ENCODE data around the gene GEMIN5. TPM values are rescaled to one million over a fixed set of nuclear protein-coding genes. Genes with fewer than 3 reads are reported as not detected.
"Not testable (repeated sequence)": the region's sequence is repeated elsewhere in the genome, so short reads cannot be mapped to it uniquely, and the experiment has no call there.

GEMIN5 gene
- total RNA-seq (10 to 100 TPM; 10.2 to 13.1 TPM), polyA plus RNA-seq (ENCODE audit: insufficient read length in 6 of 6) (10 to 100 TPM; 22.0 to 24.7 (median 23.2) TPM)
- long read RNA-seq, donor 1, partial matches to known transcripts, result 6 of 6 reads
- long read RNA-seq, donor 1, other reads (novel, unspliced or antisense), result 0 of 6 reads
- long read RNA-seq, donor 2, result 0 reads
- long read RNA-seq, donor 3, result 0 reads
- long read RNA-seq, donor 4, partial matches to known transcripts, result 0 of 1 reads
- long read RNA-seq, donor 4, other reads (novel, unspliced or antisense), result 1 of 1 reads
- long read RNA-seq, donor 5, full-length matches to known transcripts, result 2 of 2 reads
- long read RNA-seq, donor 5, partial matches to known transcripts, result 0 of 2 reads
- long read RNA-seq, donor 5, other reads (novel, unspliced or antisense), result 0 of 2 reads
- long read RNA-seq, donor 6, full-length matches to known transcripts, result 1 of 1 reads
- long read RNA-seq, donor 6, partial matches to known transcripts, result 0 of 1 reads
- long read RNA-seq, donor 6, other reads (novel, unspliced or antisense), result 0 of 1 reads
- long read RNA-seq, donor 7, result 0 reads
- long read RNA-seq, donor 8, result 0 reads
- long read RNA-seq, donor 9, result 0 reads
- long read RNA-seq, donor 10, partial matches to known transcripts, result 1 of 1 reads
- long read RNA-seq, donor 10, other reads (novel, unspliced or antisense), result 0 of 1 reads
- long read RNA-seq, donor 11, partial matches to known transcripts, result 41 of 76 reads
- long read RNA-seq, donor 11, other reads (novel, unspliced or antisense), result 35 of 76 reads
- long read RNA-seq, donor 12, result 0 reads

- Histone ChIP-seq H3K36me3 (peaks cover 0 to 17% of the 10 kb centered on the region in 2 donors), H3K27me3 (no peaks in the 10 kb centered on the region), H3K4me1 (peaks cover 21 to 42% of the 10 kb centered on the region in 2 donors), H3K4me3 (peak within 1 kb of the TSS; percentile 63 to 88), H3K9me3 (no peaks in the 10 kb centered on the region), H3K27ac (peak within 1 kb of the TSS in 1 of 2 donors; percentile 62)
- DNase-seq, result peak; percentile 78 to 97 (median 90)
- intact Hi-C loops (cut with DNase I), result no loop called here
- no peak for TF ChIP-seq CTCF (IDR thresholded peaks at IDR 0.05)
- peak; percentile 98 for ATAC-seq
Measured at GRCh38 chr5:154937718-154938466, at the start of gene GEMIN5. GEMIN5 (minus strand) TSS chr5:154938211; CDS start chr5:154938133, 78 bp downstream.

- intact Hi-C loops (cut with DNase I), result no loop called here
- Histone ChIP-seq H3K4me3 (no peak overlapping the region), H3K27me3 (no peaks in the 10 kb centered on the region), H3K4me1 (no peaks in the 10 kb centered on the region), H3K9me3 (no peaks in the 10 kb centered on the region), H3K36me3 (no peaks in the 10 kb centered on the region), H3K27ac (no peak overlapping the region)
- no peak for TF ChIP-seq CTCF (IDR thresholded peaks at IDR 0.05)
- ATAC-seq (no peak), DNase-seq (no peak)
Measured at GRCh38 chr5:154986151-154986550, 48.1 kb upstream of the GEMIN5 start.

GRCh38 chr5:154984946-154985516 is 47.0 kb upstream of the GEMIN5 start:
- ATAC-seq (no peak), DNase-seq (no peak)
- no peaks in the 10 kb centered on the region for H3K36me3 ChIP-seq
- H3K4me3 ChIP-seq, result no peak overlapping the region
- intact Hi-C loops (cut with DNase I), result no loop called here
- H3K9me3 ChIP-seq, result no peaks in the 10 kb centered on the region
- no peak for TF ChIP-seq CTCF (IDR thresholded peaks at IDR 0.05)
- H3K27ac ChIP-seq, result no peak overlapping the region
- H3K27me3 ChIP-seq, result no peaks in the 10 kb centered on the region
- no peaks in the 10 kb centered on the region for H3K4me1 ChIP-seq

GRCh38 chr5:154978294-154978693 is 40.3 kb upstream of the GEMIN5 start:
- H3K4me1 ChIP-seq; H3K27me3 ChIP-seq; H3K36me3 ChIP-seq; DNase-seq; ATAC-seq; H3K27ac ChIP-seq; intact Hi-C loops (cut with DNase I); H3K4me3 ChIP-seq; H3K9me3 ChIP-seq: not testable (repeated sequence)

- no peak overlapping the region for H3K4me3 ChIP-seq
- DNase-seq, result no peak
- no peaks in the 10 kb centered on the region for H3K4me1 ChIP-seq
- H3K27ac ChIP-seq, result no peak overlapping the region
- intact Hi-C loops (cut with DNase I), result no loop called here
- no peaks in the 10 kb centered on the region for H3K27me3 ChIP-seq
- no peak for ATAC-seq
- no peak for TF ChIP-seq CTCF (IDR thresholded peaks at IDR 0.05)
- no peaks in the 10 kb centered on the region for H3K36me3 ChIP-seq
- peaks cover 0 to 4% of the 10 kb centered on the region in 2 donors for H3K9me3 ChIP-seq
Measured at GRCh38 chr5:154977409-154977808, 39.4 kb upstream of the GEMIN5 start.

DNA sequence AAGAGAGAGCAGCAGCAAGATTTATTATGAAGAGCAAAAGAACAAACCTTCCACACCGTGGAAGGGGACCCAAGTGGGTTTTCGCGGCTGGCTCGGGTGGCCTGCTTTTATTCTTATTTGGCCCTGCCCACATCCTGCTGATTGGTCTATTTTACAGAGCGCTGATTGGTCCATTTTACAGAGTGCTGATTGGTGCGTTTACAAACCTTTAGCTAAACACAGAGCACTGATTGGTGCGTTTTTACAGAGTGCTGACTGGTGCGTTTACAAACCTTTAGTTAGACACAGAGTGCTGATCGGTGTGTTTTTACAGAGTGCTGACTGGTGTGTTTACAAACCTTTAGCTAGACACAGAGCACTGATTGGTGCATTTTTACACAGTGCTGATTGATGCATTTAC is 38.1 kb upstream of the GEMIN5 start:
- intact Hi-C loops (cut with DNase I); ATAC-seq; DNase-seq: not testable (repeated sequence)

More for the DNA sequence above, 38.1 kb upstream of the GEMIN5 start:
- not testable (repeated sequence) for H3K27me3 ChIP-seq, H3K36me3 ChIP-seq, H3K4me3 ChIP-seq, H3K9me3 ChIP-seq, H3K27ac ChIP-seq, H3K4me1 ChIP-seq
